Ishikawa (cell line): ENCODE results near the gene LCN10.

Source experiments
- CEBPB ChIP-seq: IDR thresholded peaks from 2 replicates; pipeline ENCODE4 v1.6.1; 2012
- CREB1 ChIP-seq: IDR thresholded peaks from 2 replicates; pipeline ENCODE4 v1.6.1; 2012; ENCODE audit warnings: low read depth
- EGR1 ChIP-seq: IDR thresholded peaks from 2 replicates; pipeline ENCODE4 v1.6.1; 2012
- EP300 ChIP-seq: IDR thresholded peaks from 2 replicates; pipeline ENCODE4 v1.6.1; 2012; ENCODE audit warnings: borderline replicate concordance
- FOXM1 ChIP-seq: IDR thresholded peaks from 2 replicates; pipeline ENCODE4 v1.6.1; 2012; ENCODE audit warnings: low read depth, borderline replicate concordance
- MAX ChIP-seq: IDR thresholded peaks from 2 replicates; pipeline ENCODE4 v1.6.1; 2012
- NFIC ChIP-seq: IDR thresholded peaks from 2 replicates; pipeline ENCODE4 v1.6.1; 2012
- RAD21 ChIP-seq: IDR thresholded peaks from 2 replicates; pipeline ENCODE4 v1.6.1; 2012; ENCODE audit warnings: low read depth
- REST ChIP-seq: IDR thresholded peaks from 2 replicates; pipeline ENCODE4 v1.6.1; 2012; ENCODE audit warnings: low read depth, mild to moderate bottlenecking
- TAF1 ChIP-seq: IDR thresholded peaks from 2 replicates; pipeline ENCODE4 v1.6.1; 2012; ENCODE audit warnings: low read depth, mild to moderate bottlenecking
- TCF12 ChIP-seq: IDR thresholded peaks from 2 replicates; pipeline ENCODE4 v1.6.1; 2012; ENCODE audit warnings: low read depth
- TEAD4 ChIP-seq: IDR thresholded peaks from 2 replicates; pipeline ENCODE4 v1.6.1; 2012
- USF1 ChIP-seq: IDR thresholded peaks from 2 replicates; pipeline ENCODE4 v1.6.1; 2012
- YY1 ChIP-seq: IDR thresholded peaks from 2 replicates; pipeline ENCODE4 v1.6.1; 2012; ENCODE audit warnings: low read depth
- ZBTB7A ChIP-seq: IDR thresholded peaks from 2 replicates; pipeline ENCODE4 v1.6.1; 2012; ENCODE audit warnings: low read depth

Gene LCN10

GRCh38 chr9:136707849-136708517 is 34.8 kb downstream of the LCN10 start:
- TF ChIP-seq USF1 (no peak), ZBTB7A (no peak), REST (no peak), YY1 (no peak), TAF1 (no peak), MAX (no peak), RAD21 (no peak), FOXM1 (no peak), TCF12 (no peak), CREB1 (no peak), TEAD4 (no peak), EP300 (no peak)

- TF ChIP-seq TEAD4 (no peak), EGR1 (no peak), USF1 (no peak), CEBPB (no peak), TCF12 (no peak), RAD21 (no peak), YY1 (no peak), REST (no peak), CREB1 (no peak), TAF1 (no peak), ZBTB7A (no peak), FOXM1 (no peak), NFIC (no peak), EP300 (no peak), MAX (no peak)
Measured at GRCh38 chr9:136707011-136707410, 35.7 kb downstream of the LCN10 start.

- no peak for TF ChIP-seq EGR1
- TF ChIP-seq TAF1 = no peak
- TF ChIP-seq TCF12 = no peak
- TF ChIP-seq NFIC = no peak
- TF ChIP-seq REST = no peak
- no peak for TF ChIP-seq TEAD4
- TF ChIP-seq CEBPB = no peak
- TF ChIP-seq ZBTB7A = no peak
- TF ChIP-seq CREB1 = no peak
- TF ChIP-seq FOXM1 = no peak
- no peak for TF ChIP-seq MAX
Measured at GRCh38 chr9:136705564-136705963, 37.2 kb downstream of the LCN10 start.

- no peak for TF ChIP-seq EP300
- no peak for TF ChIP-seq FOXM1
- TF ChIP-seq ZBTB7A = no peak
- TF ChIP-seq REST = no peak
- no peak for TF ChIP-seq TCF12
- TF ChIP-seq RAD21 = no peak
- TF ChIP-seq EGR1 = no peak
- no peak for TF ChIP-seq CREB1
- TF ChIP-seq TAF1 = no peak
Measured at GRCh38 chr9:136703276-136703860, 39.4 kb downstream of the LCN10 start.
